ENCODE data around the gene LRRC4. TPM values are rescaled to one million over a fixed set of nuclear protein-coding genes. Genes with fewer than 3 reads are reported as not detected.

LRRC4 gene
- total RNA-seq, 6 experiments from 2014 or later = 1.1 to 2.3 (median 1.5) TPM

- Mint-ChIP-seq H3K36me3 (ENCODE audit: low read depth) (peaks cover 5% of the 10 kb centered on the region; the same call in 1 of the 2 replicates), H3K4me3 (no peak overlapping the region), H3K4me1 (ENCODE audit: low read depth) (no peaks in the 10 kb centered on the region), H3K9me3 (no peaks in the 10 kb centered on the region), H3K27me3 (ENCODE audit: insufficient read depth) (no peaks in the 10 kb centered on the region; the same call in none of the 2 replicates), H3K27ac (no peak overlapping the region; the same call in 1 of the 2 replicates)
- no peak for DNase-seq
- no peak for TF ChIP-seq CTCF (IDR thresholded peaks at IDR 0.05)
These were observed 44.2 kb upstream of the LRRC4 start for GRCh38 chr7:128075242-128076095.

- H3K27me3 Mint-ChIP-seq (ENCODE audit: insufficient read depth) = no peaks in the 10 kb centered on the region; the same call in none of the 2 replicates
- H3K27ac Mint-ChIP-seq = no peak overlapping the region
- H3K4me3 Mint-ChIP-seq = no peak overlapping the region
- H3K4me1 Mint-ChIP-seq (ENCODE audit: low read depth) = no peaks in the 10 kb centered on the region
- peaks cover 5% of the 10 kb centered on the region; the same call in 1 of the 2 replicates for H3K36me3 Mint-ChIP-seq (ENCODE audit: low read depth)
- no peaks in the 10 kb centered on the region for H3K9me3 Mint-ChIP-seq
- TF ChIP-seq CTCF (IDR thresholded peaks at IDR 0.05) = no peak
- DNase-seq = no peak
These were observed 43.5 kb upstream of the LRRC4 start for GRCh38 chr7:128074736-128075135.

- Mint-ChIP-seq H3K9me3 (no peaks in the 10 kb centered on the region), H3K27me3 (ENCODE audit: insufficient read depth) (no peaks in the 10 kb centered on the region; the same call in none of the 2 replicates), H3K4me1 (ENCODE audit: low read depth) (no peaks in the 10 kb centered on the region), H3K36me3 (ENCODE audit: low read depth) (peaks cover 5% of the 10 kb centered on the region; the same call in 1 of the 2 replicates), H3K4me3 (no peak overlapping the region), H3K27ac (no peak overlapping the region)
- DNase-seq = no peak
- no peak for TF ChIP-seq CTCF (IDR thresholded peaks at IDR 0.05)
These were observed 43.1 kb upstream of the LRRC4 start for GRCh38 chr7:128074336-128074735.

- H3K36me3 Mint-ChIP-seq (ENCODE audit: low read depth) = peaks cover 5% of the 10 kb centered on the region; the same call in 1 of the 2 replicates
- no peak for TF ChIP-seq CTCF (IDR thresholded peaks at IDR 0.05)
- H3K27ac Mint-ChIP-seq = no peak overlapping the region
- no peaks in the 10 kb centered on the region for H3K9me3 Mint-ChIP-seq
- H3K27me3 Mint-ChIP-seq (ENCODE audit: insufficient read depth) = no peaks in the 10 kb centered on the region; the same call in 1 of the 2 replicates
- no peak overlapping the region for H3K4me3 Mint-ChIP-seq
- DNase-seq = no peak
- H3K4me1 Mint-ChIP-seq (ENCODE audit: low read depth) = no peaks in the 10 kb centered on the region
These were observed 42.6 kb upstream of the LRRC4 start for GRCh38 chr7:128073671-128074310.

GRCh38 chr7:128071801-128072200 is 40.6 kb upstream of the LRRC4 start:
- DNase-seq = no peak
- no peak overlapping the region for H3K27ac Mint-ChIP-seq
- H3K9me3 Mint-ChIP-seq = no peaks in the 10 kb centered on the region
- H3K4me3 Mint-ChIP-seq = no peak overlapping the region
- TF ChIP-seq CTCF (IDR thresholded peaks at IDR 0.05) = no peak
- peaks cover 5% of the 10 kb centered on the region; the same call in 1 of the 2 replicates for H3K36me3 Mint-ChIP-seq (ENCODE audit: low read depth)
- H3K27me3 Mint-ChIP-seq (ENCODE audit: insufficient read depth) = no peaks in the 10 kb centered on the region; the same call in none of the 2 replicates
- peaks cover 8% of the 10 kb centered on the region for H3K4me1 Mint-ChIP-seq (ENCODE audit: low read depth)

Measured in HFFc6 (cell line).